Mesothelial cell of epicardium (in vitro differentiated cells): ENCODE measurements around the gene CFAP46. TPM values are rescaled to one million over a fixed set of nuclear protein-coding genes. Genes with fewer than 3 reads are reported as not detected.
A peak's percentile ranks its signal among the peaks of the same experiment; 100 is the strongest.

Source experiments
- DNase-seq, 2 experiments: peaks; one replicate each; pipeline ENCODE4 v3.0.0; 2021; ENCODE audit warnings: low spot score in 2 of 2; ENCODE audit not compliant: unreplicated experiment in 2 of 2
- H3K27ac Mint-ChIP-seq: 2 replicates; pipeline ENCODE4 v1.8.0; 2021; ENCODE audit warnings: mixed read lengths
- H3K27me3 Mint-ChIP-seq: 2 replicates; pipeline ENCODE4 v1.8.0; 2021; ENCODE audit warnings: low read depth, mixed read lengths
- H3K36me3 Mint-ChIP-seq: 2 replicates; pipeline ENCODE4 v1.8.0; 2021; ENCODE audit warnings: mixed read lengths
- H3K4me1 Mint-ChIP-seq: 2 replicates; pipeline ENCODE4 v1.8.0; 2021; ENCODE audit warnings: mixed read lengths
- H3K4me3 Mint-ChIP-seq: 2 replicates; pipeline ENCODE4 v1.8.0; 2021; ENCODE audit warnings: mild to moderate bottlenecking, moderate library complexity, mixed read lengths
- H3K9me3 Mint-ChIP-seq: 2 replicates; pipeline ENCODE4 v1.8.0; 2021; ENCODE audit warnings: mixed read lengths
- CTCF ChIP-seq: fragments of 200-600 bp; sonication (generic); IDR thresholded peaks from one replicate; pipeline ENCODE4 v1.5.0; 2021; ENCODE audit warnings: antibody characterized with exemption; ENCODE audit not compliant: unreplicated experiment
- total RNA-seq: library from RNA; stranded (reverse); gene quantifications from 3 replicates; pipeline ENCODE4 v1.2.1, GENCODE V29; 2021

CFAP46 gene
- total RNA-seq, 1 donor from 2014 or later, result 3.1 TPM

GRCh38 chr10:132910186-132910880, 32.0 kb downstream of the CFAP46 start:
- H3K4me1 Mint-ChIP-seq, result peaks cover 5% of the 10 kb centered on the region
- no peaks in the 10 kb centered on the region for H3K36me3 Mint-ChIP-seq
- no peaks in the 10 kb centered on the region for H3K27me3 Mint-ChIP-seq
- no peak overlapping the region for H3K27ac Mint-ChIP-seq
- peak in 1 of 2 experiments; percentile 18 for DNase-seq
- H3K9me3 Mint-ChIP-seq, result peaks cover 2% of the 10 kb centered on the region
- H3K4me3 Mint-ChIP-seq, result no peak overlapping the region
- TF ChIP-seq CTCF, result no peak

- Mint-ChIP-seq H3K9me3 (peaks cover 9% of the 10 kb centered on the region), H3K4me1 (peaks cover 5% of the 10 kb centered on the region), H3K36me3 (no peaks in the 10 kb centered on the region), H3K4me3 (no peak overlapping the region), H3K27me3 (peaks cover 4% of the 10 kb centered on the region), H3K27ac (no peak overlapping the region)
- no peak for TF ChIP-seq CTCF
- peak in 1 of 2 experiments; percentile 14 for DNase-seq
Observed at GRCh38 chr10:132909491-132910071, 32.8 kb downstream of the CFAP46 start.

GRCh38 chr10:132908621-132909295, 33.6 kb downstream of the CFAP46 start:
- H3K4me3 Mint-ChIP-seq, result no peak overlapping the region

GRCh38 chr10:132907821-132908620, 34.3 kb downstream of the CFAP46 start:
- peaks cover 5% of the 10 kb centered on the region for H3K4me1 Mint-ChIP-seq
- no peak overlapping the region for H3K27ac Mint-ChIP-seq
- H3K9me3 Mint-ChIP-seq, result peaks cover 11% of the 10 kb centered on the region

More at GRCh38 chr10:132908621-132909295, 33.6 kb downstream of the CFAP46 start:
- H3K9me3 Mint-ChIP-seq, result peaks cover 11% of the 10 kb centered on the region
- DNase-seq, result peak in 1 of 2 experiments; percentile 15
- no peak overlapping the region for H3K27ac Mint-ChIP-seq
- TF ChIP-seq CTCF, result no peak
- peaks cover 5% of the 10 kb centered on the region for H3K4me1 Mint-ChIP-seq
- H3K36me3 Mint-ChIP-seq, result no peaks in the 10 kb centered on the region
- H3K27me3 Mint-ChIP-seq, result peaks cover 12% of the 10 kb centered on the region

More at GRCh38 chr10:132907821-132908620, 34.3 kb downstream of the CFAP46 start:
- no peak for TF ChIP-seq CTCF
- no peak overlapping the region for H3K4me3 Mint-ChIP-seq
- peaks cover 16% of the 10 kb centered on the region for H3K27me3 Mint-ChIP-seq
- no peaks in the 10 kb centered on the region for H3K36me3 Mint-ChIP-seq
- DNase-seq, result peak in 1 of 2 experiments; percentile 17
